Measurements from ENCODE around the gene MAN2A1. TPM values are rescaled to one million over a fixed set of nuclear protein-coding genes. Genes with fewer than 3 reads are reported as not detected.
"Not testable (repeated sequence)": the region's sequence is repeated elsewhere in the genome, so short reads cannot be mapped to it uniquely, and the experiment has no call there.

MAN2A1 gene
- total RNA-seq, 4 donors from 2014 or later, result 38.3 to 51.9 (median 46.2) TPM

DNA sequence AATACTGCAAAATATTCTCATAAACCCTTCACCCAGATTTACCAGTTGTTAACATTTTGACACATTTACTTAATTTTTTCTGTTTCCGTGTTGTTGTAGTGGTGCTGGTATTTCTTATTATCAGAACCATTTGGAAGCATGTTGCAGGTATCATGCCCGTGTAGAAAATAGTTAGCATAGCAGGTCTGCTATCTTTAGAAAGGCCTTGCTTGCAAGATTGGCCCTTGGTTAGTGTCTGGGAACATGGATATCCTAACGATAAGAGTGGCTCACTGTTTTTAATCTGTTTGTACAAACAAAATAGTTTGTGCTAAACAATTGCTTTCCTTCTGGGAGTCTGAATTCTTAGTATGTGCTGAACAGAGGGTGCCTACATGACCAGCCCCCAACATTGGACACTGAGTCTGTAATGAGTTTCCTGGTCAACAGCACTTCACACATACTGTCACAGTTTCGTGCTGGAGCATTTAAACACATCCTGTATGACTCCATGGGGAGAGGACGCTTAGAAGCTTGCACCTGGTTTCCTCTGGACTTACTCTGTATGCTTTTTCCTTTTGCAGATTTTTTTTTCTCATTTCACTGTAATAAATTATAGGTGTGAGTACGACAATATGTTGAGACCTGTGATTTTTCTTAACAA, 66.9 kb downstream of the MAN2A1 start:
- TF ChIP-seq CTCF (IDR thresholded peaks at IDR 0.05), result no peak
- DNase-seq (ENCODE audit: low spot score) (no peak), ATAC-seq (ENCODE audit: low FRiP score) (no peak)

GRCh38 chr5:109757490-109757889, 67.8 kb downstream of the MAN2A1 start:
- ATAC-seq (ENCODE audit: low FRiP score) (no peak), DNase-seq (ENCODE audit: low spot score) (no peak)
- TF ChIP-seq CTCF (IDR thresholded peaks at IDR 0.05), result no peak

- ATAC-seq (ENCODE audit: low FRiP score), result no peak
- TF ChIP-seq CTCF (IDR thresholded peaks at IDR 0.05), result no peak
- no peak for DNase-seq (ENCODE audit: low spot score)
Observed at GRCh38 chr5:109759306-109759705, 69.6 kb downstream of the MAN2A1 start.

DNA sequence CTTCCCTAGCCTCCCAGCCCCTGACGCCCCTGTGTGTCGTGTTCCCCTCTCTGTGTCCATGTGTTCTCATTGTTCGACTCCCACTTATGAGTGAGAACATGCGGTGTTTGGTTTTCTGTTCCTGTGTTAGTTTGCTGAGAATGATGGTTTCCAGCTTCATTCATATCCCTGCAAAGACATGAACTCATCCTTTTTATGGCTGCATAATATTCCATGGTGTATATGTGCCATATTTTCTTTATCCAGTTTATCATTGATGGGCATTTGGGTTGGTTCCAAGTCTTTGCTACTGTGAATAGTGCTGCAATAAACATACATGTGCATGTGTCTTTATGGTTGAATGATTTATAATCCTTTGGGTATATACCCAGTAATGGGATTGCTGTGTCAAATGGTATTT, 70.4 kb downstream of the MAN2A1 start:
- not testable (repeated sequence) for ATAC-seq (ENCODE audit: low FRiP score); DNase-seq (ENCODE audit: low spot score)

DNA sequence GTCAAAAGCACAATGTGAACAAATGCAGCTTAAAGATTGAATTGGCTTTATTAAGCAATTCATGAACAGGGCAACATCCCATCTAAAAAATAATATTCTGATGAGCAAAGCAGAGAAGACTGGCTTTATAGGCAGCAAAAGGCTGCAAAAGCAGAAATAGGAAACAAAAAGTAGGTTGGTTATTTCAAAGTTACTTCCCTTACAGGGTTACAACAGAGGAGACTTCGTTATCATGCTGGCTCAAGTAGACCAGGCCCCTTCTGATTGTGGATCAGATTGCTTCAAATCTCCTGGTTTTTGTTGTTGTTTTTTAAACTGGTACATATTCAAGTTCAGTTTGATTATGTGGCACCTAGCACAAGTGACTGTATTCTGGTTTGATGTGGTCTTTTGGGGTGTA, 73.1 kb downstream of the MAN2A1 start:
- ATAC-seq (ENCODE audit: low FRiP score), result no peak
- no peak for DNase-seq (ENCODE audit: low spot score)
- no peak for TF ChIP-seq CTCF (IDR thresholded peaks at IDR 0.05)

- no peak for TF ChIP-seq CTCF (IDR thresholded peaks at IDR 0.05)
- no peak for ATAC-seq (ENCODE audit: low FRiP score)
- DNase-seq (ENCODE audit: low spot score), result no peak
Observed at GRCh38 chr5:109767184-109767995, 77.7 kb downstream of the MAN2A1 start.

DNA sequence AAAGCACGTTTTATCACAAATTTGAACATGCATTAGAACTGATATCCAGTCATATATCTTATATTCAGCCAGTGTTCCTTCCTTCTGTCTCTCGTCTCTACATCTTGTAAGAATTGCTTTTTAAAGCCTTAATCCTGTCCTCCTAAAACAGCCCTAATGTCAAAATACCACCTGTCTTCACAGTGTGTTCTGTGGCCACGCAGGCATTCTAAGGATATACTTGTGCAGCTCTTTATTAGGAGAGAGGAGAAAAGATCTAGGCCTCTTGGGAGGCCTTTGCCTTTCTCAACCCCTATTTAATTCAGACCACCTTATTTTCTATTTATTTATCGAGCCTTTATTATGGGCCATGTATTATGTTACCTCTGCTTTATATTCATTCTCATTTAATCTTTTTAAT, 78.3 kb downstream of the MAN2A1 start:
- TF ChIP-seq CTCF (IDR thresholded peaks at IDR 0.05), result no peak
- DNase-seq (ENCODE audit: low spot score) (no peak), ATAC-seq (ENCODE audit: low FRiP score) (no peak)
